GM12878 (cell line): Measurements from ENCODE around the gene EFTUD2. TPM values are rescaled to one million over a fixed set of nuclear protein-coding genes. Genes with fewer than 3 reads are reported as not detected.
A peak's percentile ranks its signal among the peaks of the same experiment; 100 is the strongest.

Source experiments
- ATAC-seq: fragments of 200-7000 bp; cut with Tn5 transposase; 3 replicates; pipeline ENCODE4 v1.9.1; 2020; ENCODE audit warnings: mild to moderate bottlenecking, moderate library complexity
- Bru-seq: library from RNA; stranded (reverse); fragments of 400-500 nt; gene quantifications from one replicate; lab custom pipeline; 2021; lab: Mats Ljungman, UMichigan
- BruChase-seq, 2 experiments: library from RNA; stranded (reverse); fragments of 400-500 nt; gene quantifications; one replicate each; lab custom pipeline; 2021; lab: Mats Ljungman, UMichigan
- BruUV-seq: library from RNA; stranded (reverse); fragments of 400-500 nt; replicated peaks from 2 replicates; lab custom pipeline; 2021; lab: Mats Ljungman, UMichigan
- CTCF ChIA-PET: fragments of 300-600 bp; sonication (Branson Sonifier 250); formaldehyde crosslinking; extraction: SDS; loops from one replicate; lab custom pipeline; 2021; ENCODE audit warnings: inconsistent platforms; lab: Yijun Ruan, JAX
- POLR2A ChIA-PET: fragments of 350-600 bp; formaldehyde crosslinking; extraction: SDS; loops from one replicate; lab custom pipeline; 2021; ENCODE audit warnings: inconsistent platforms; lab: Charles Lee
- RAD21 ChIA-PET: fragments of 300-600 bp; sonication (Branson Sonifier 250); formaldehyde crosslinking; loops from one replicate; lab custom pipeline; 2023; ENCODE audit warnings: antibody characterized with exemption; ENCODE audit not compliant: unreplicated experiment; lab: Charles Lee
- SMC1A ChIA-PET: fragments of 300-600 bp; sonication (Branson Sonifier 250); formaldehyde crosslinking; loops from one replicate; lab custom pipeline; 2023; ENCODE audit not compliant: unreplicated experiment, uncharacterized antibody; lab: Charles Lee
- DNase-seq: peaks from one replicate; pipeline ENCODE4 v3.0.0-alpha.2; 2011; ENCODE audit warnings: low read depth, low spot score
- FAIRE-seq: peaks from 3 replicates; lab custom pipeline; 2011; peaks lifted over from hg19 to GRCh38; lab: Jason Lieb, UNC
- H2AFZ ChIP-seq: 2 replicates; pipeline ENCODE4 v1.6.0; 2011; ENCODE audit warnings: low read depth, low read length, control low read depth; ENCODE audit not compliant: control insufficient read depth
- H3K27ac ChIP-seq: 2 replicates; pipeline ENCODE4 v1.5.1; 2011; ENCODE audit warnings: control low read depth; ENCODE audit not compliant: control insufficient read depth, insufficient read depth
- H3K27me3 ChIP-seq, 2 experiments: replicated peaks in 1 of 2; 2 replicates each; pipeline versions ENCODE4 v1.6.0 to v1.6.1; 2011; ENCODE audit warnings: low read length in 1 of 2; ENCODE audit not compliant: control insufficient read depth in 2 of 2, insufficient read depth in 2 of 2
- H3K36me3 ChIP-seq, 2 experiments: 2 replicates each; pipeline ENCODE4 v1.5.1; 2011; ENCODE audit warnings: low read length in 1 of 2; ENCODE audit not compliant: control insufficient read depth in 2 of 2, insufficient read depth in 2 of 2
- H3K4me1 ChIP-seq: 2 replicates; pipeline ENCODE4 v1.6.1; 2011; ENCODE audit warnings: mild to moderate bottlenecking, low read length, moderate library complexity, mixed read lengths; ENCODE audit not compliant: control insufficient read depth, insufficient read depth
- H3K4me2 ChIP-seq: 2 replicates; pipeline ENCODE4 v1.6.0; 2011; ENCODE audit warnings: control low read depth; ENCODE audit not compliant: control insufficient read depth, insufficient read depth
- H3K4me3 ChIP-seq: fragments of 200-600 bp; sonication (generic); 2 replicates; pipeline ENCODE4 v1.5.1; 2016
- H3K79me2 ChIP-seq: 2 replicates; pipeline ENCODE4 v1.6.0; 2011; ENCODE audit warnings: low read length; ENCODE audit not compliant: control insufficient read depth, insufficient read depth
- H3K9ac ChIP-seq: 2 replicates; pipeline ENCODE4 v1.8.0; 2011; ENCODE audit warnings: low read length, control low read depth, mixed read lengths; ENCODE audit not compliant: control insufficient read depth, insufficient read depth
- H3K9me3 ChIP-seq: replicated peaks from 3 replicates; pipeline ENCODE4 v1.5.1; 2011; ENCODE audit warnings: mild to moderate bottlenecking, low read length; ENCODE audit not compliant: control insufficient read depth, insufficient read depth
- H4K20me1 ChIP-seq: 2 replicates; pipeline ENCODE4 v1.6.0; 2011; ENCODE audit not compliant: control insufficient read depth, insufficient read depth
- BCLAF1 ChIP-seq: fragments of 450-650 bp; IDR thresholded peaks from 2 replicates; pipeline ENCODE4 v1.6.1; 2017; ENCODE audit warnings: antibody characterized with exemption, mild to moderate bottlenecking, moderate library complexity
- DPF2 ChIP-seq: fragments of 450-650 bp; IDR thresholded peaks from 2 replicates; pipeline ENCODE4 v1.6.1; 2017; ENCODE audit warnings: mild to moderate bottlenecking
- E2F4 ChIP-seq: IDR thresholded peaks from 2 replicates; pipeline ENCODE4 v1.6.1; 2012; ENCODE audit warnings: low read depth, low read length, improper control_type of control experiment
- EED ChIP-seq: sonication (generic); IDR thresholded peaks from 2 replicates; pipeline ENCODE4 v1.6.1; 2016; ENCODE audit warnings: antibody characterized with exemption, low read depth
- MTA2 ChIP-seq: fragments of 450-650 bp; IDR thresholded peaks from 2 replicates; pipeline ENCODE4 v1.6.1; 2016; ENCODE audit warnings: low read depth, mild to moderate bottlenecking, moderate library complexity
- NFIC ChIP-seq: IDR thresholded peaks from 2 replicates; pipeline ENCODE4 v1.6.1; 2012; ENCODE audit warnings: low read depth, mild to moderate bottlenecking, inconsistent platforms, low read length, moderate library complexity
- NFYA ChIP-seq: IDR thresholded peaks from 2 replicates; pipeline ENCODE4 v1.6.1; 2011; ENCODE audit warnings: low read depth, mild to moderate bottlenecking, low read length, improper control_type of control experiment, borderline replicate concordance
- POLR2A ChIP-seq: IDR thresholded peaks from 2 replicates; pipeline ENCODE4 v1.6.1; 2011; ENCODE audit warnings: low read depth, mild to moderate bottlenecking, low read length
- RAD21 ChIP-seq: IDR thresholded peaks from 2 replicates; pipeline ENCODE4 v1.6.1; 2011; ENCODE audit warnings: mild to moderate bottlenecking, low read depth, low read length, moderate library complexity; ENCODE audit not compliant: insufficient read depth
- RB1 ChIP-seq: fragments of 450-650 bp; formaldehyde crosslinking; IDR thresholded peaks from 2 replicates; pipeline ENCODE4 v1.6.1; 2017; ENCODE audit warnings: mild to moderate bottlenecking, borderline replicate concordance
- RUNX3 ChIP-seq: IDR thresholded peaks from 2 replicates; pipeline ENCODE4 v1.6.1; 2012; ENCODE audit warnings: low read length, inconsistent platforms
- SMAD5 ChIP-seq: IDR thresholded peaks from 2 replicates; pipeline ENCODE4 v1.6.1; 2016; ENCODE audit warnings: antibody characterized with exemption, low read depth
- SREBF2 ChIP-seq: IDR thresholded peaks from 2 replicates; pipeline ENCODE4 v1.6.1; 2012; ENCODE audit warnings: mild to moderate bottlenecking, low read length
- SUPT20H ChIP-seq: IDR thresholded peaks from 2 replicates; pipeline ENCODE4 v1.6.1; 2011; ENCODE audit warnings: low read depth, mild to moderate bottlenecking, low read length, moderate library complexity, borderline replicate concordance; ENCODE audit not compliant: control insufficient read depth
- WGBS: methylation state at CpG from one replicate; pipeline ENCODE4 v1.1.6; 2016; ENCODE audit warnings: low lambda C conversion rate; ENCODE audit not compliant: insufficient replicate concordance, insufficient coverage; ENCODE audit errors: missing lambda C conversion rate; 5-methylcytosine and 5-hydroxymethylcytosine counted together
- in situ Hi-C: fragments of 300-500 bp; cut with MboI; formaldehyde crosslinking; loops from 9 replicates; pipeline ENCODE4 v1.14.3; 2018; ENCODE audit warnings: mixed read lengths
- intact Hi-C: fragments of 100-400 bp; cut with micrococcal nuclease; formaldehyde crosslinking; loops from one replicate; pipeline ENCODE4 v1.14.2; 2022; ENCODE audit not compliant: unreplicated experiment
- long read RNA-seq, 2 experiments: library from polyadenylated mRNA; unstranded; transcript quantifications; one replicate each; pipeline ENCODE4 v2.0.0, GENCODE V29; 2019 to 2020
- polyA minus RNA-seq, 3 experiments: library from RNA; depleted of rRNA, polyadenylated mRNA; stranded (reverse); fragments of >200 nt; gene quantifications; 2 replicates each; pipeline ENCODE4 v1.2.3, GENCODE V29; 2011
- polyA plus RNA-seq, 11 experiments: library from polyadenylated mRNA; depleted of rRNA in 4 of 11; unstranded in 6 of 11; stranded (reverse) in 5 of 11; fragments of >200 nt; fragmentation: Nextera tagmentation in 4 of 11; fragmentation: Illumina TruSeq in 1 of 11; extraction: Ambion mirVana in 4 of 11; extraction: Trizol in 1 of 11; gene quantifications; 1 replicate in 1 of 11; 2 replicates in 10 of 11; pipeline versions ENCODE4 v1.2.1 to v1.2.3, GENCODE V29; 2011 to 2016; ENCODE audit warnings: inconsistent platforms in 2 of 11, missing spikeins in 2 of 11, low read depth in 1 of 11
- total RNA-seq, 4 experiments: library from RNA; depleted of rRNA in 3 of 4; stranded (reverse); fragments of >200 nt in 3 of 4; fragmentation: Illumina TruSeq in 1 of 4; extraction: Trizol in 1 of 4; gene quantifications; 2 replicates each; pipeline versions ENCODE4 v1.2.1 to v1.2.3, GENCODE V29; 2013 to 2021

Gene EFTUD2
- 345 and 489 TPM in 2 replicates for total RNA-seq (2013; cell fraction: nucleolus; rRNA removed)
- total RNA-seq (2014; rRNA removed) (92.0 and 98.1 TPM in 2 replicates), total RNA-seq (2014; rRNA removed; fragmentation: Illumina TruSeq; extraction: Trizol) (115 and 124 TPM in 2 replicates), total RNA-seq (2021) (154 and 159 TPM in 2 replicates), polyA plus RNA-seq (2011; rRNA removed) (198 and 251 TPM in 2 replicates), polyA plus RNA-seq (2014; fragmentation: Illumina TruSeq; extraction: Trizol) (128 and 156 TPM in 2 replicates), polyA plus RNA-seq (2014; fragmentation: Nextera tagmentation; extraction: Ambion mirVana) (10 to 100 TPM; 33.0 to 39.4 TPM), polyA plus RNA-seq (2014; rRNA removed) (114 and 115 TPM in 2 replicates), polyA plus RNA-seq (2016; fragmentation: Nextera tagmentation; extraction: Ambion mirVana) (100 to 1,000 TPM; 157 to 173 TPM), polyA minus RNA-seq (2011; rRNA and poly(A)+ RNA removed) (313 and 326 TPM in 2 replicates), Bru-seq, nascent RNA (percentile 81 among the genes with signal in this experiment), BruChase-seq, experiment 1, labeled RNA remaining after a 6-hour chase (percentile 87 among the genes with signal in this experiment), BruChase-seq, experiment 2, labeled RNA remaining after a 2-hour chase (percentile 82 among the genes with signal in this experiment)
- polyA plus RNA-seq (2011; ENCODE audit: low read depth) = 56.9 TPM
- 175 and 183 TPM in 2 replicates for polyA plus RNA-seq (2011; cell fraction: cytosol; rRNA removed)
- 184 and 284 TPM in 2 replicates for polyA plus RNA-seq (2011; cell fraction: nucleus; rRNA removed)
- polyA plus RNA-seq (2012) = 59.0 and 69.5 TPM in 2 replicates
- 54.5 and 63.2 TPM in 2 replicates for polyA minus RNA-seq (2011; cell fraction: cytosol; rRNA and poly(A)+ RNA removed)
- polyA minus RNA-seq (2011; cell fraction: nucleus; rRNA and poly(A)+ RNA removed) = 75.6 and 112 TPM in 2 replicates
- long read RNA-seq, experiment 1, full-length matches to known transcripts = 90 of 116 reads
- long read RNA-seq, experiment 1, partial matches to known transcripts = 19 of 116 reads
- long read RNA-seq, experiment 1, other reads (novel, unspliced or antisense) = 7 of 116 reads
- long read RNA-seq, experiment 2, full-length matches to known transcripts = 441 of 552 reads
- long read RNA-seq, experiment 2, partial matches to known transcripts = 93 of 552 reads
- long read RNA-seq, experiment 2, other reads (novel, unspliced or antisense) = 18 of 552 reads

GRCh38 chr17:44899074-44899782 is at the start of gene EFTUD2:
EFTUD2 (minus strand) TSS chr17:44899445; CDS start chr17:44894521, 4,924 bp downstream.
- H4K20me1 ChIP-seq = no peaks in the 10 kb centered on the region
- no peaks in the 10 kb centered on the region for H3K27me3 ChIP-seq
- DNase-seq = peak; percentile 71
- WGBS = under 1% methylated on average over 54 of the region's 54 CpGs
- H3K4me2 ChIP-seq = peak within 1 kb of the TSS; percentile 94
- peak within 1 kb of the TSS; percentile 87 for H3K9ac ChIP-seq
- peak within 1 kb of the TSS; percentile 99 for H2AFZ ChIP-seq
- peak within 1 kb of the TSS; percentile 97 for H3K27ac ChIP-seq
- FAIRE-seq = peak; percentile 89
- POLR2A ChIA-PET = interaction anchor here (0.9 to 1.5 kb wide), 8 partner anchors 15 to 249 kb away, joined by 3 to 6 read pairs (median 3); partner anchors contain the start of gene HEXIM1
- H3K4me1 ChIP-seq = peaks cover 3% of the 10 kb centered on the region; the same call in 1 of the 2 replicates
- RAD21 ChIA-PET = interaction anchor here (1.0 to 1.5 kb wide), 4 partner anchors 21 to 237 kb away, joined by 3 to 6 read pairs (median 4); partner anchors contain the start of gene ACBD4
- peak; percentile 91 for ATAC-seq
- H3K4me3 ChIP-seq = peak within 1 kb of the TSS; percentile 87
- SMC1A ChIA-PET = interaction anchor here (0.6 to 1.7 kb wide), 9 partner anchors 11 to 299 kb away, joined by 3 to 7 read pairs (median 3); partner anchors contain the start of gene GFAP
- H3K79me2 ChIP-seq = peaks cover 35% of the 10 kb centered on the region
- CTCF ChIA-PET = interaction anchor here (0.6 to 3.2 kb wide), 11 partner anchors 11 to 298 kb away, joined by 3 to 18 read pairs (median 5); no protein-coding TSS in a partner anchor
- H3K9me3 ChIP-seq = no peaks in the 10 kb centered on the region
- H3K36me3 ChIP-seq = peaks cover 0 to 3% of the 10 kb centered on the region in 2 experiments; a peak in 2 of 4 replicates
- in situ Hi-C loops (no loop called here), intact Hi-C loops (no loop called here)
- no TSS peak for BruUV-seq
- TF ChIP-seq MTA2 = peak; percentile 7; the same call in 1 of the 2 replicates
- TF ChIP-seq SUPT20H = no peak
- TF ChIP-seq NFYA = no peak
- no peak for TF ChIP-seq EED
- TF ChIP-seq RUNX3 = no peak; the same call in 1 of the 2 replicates
- TF ChIP-seq RB1 = peak; percentile 96; the same call in 1 of the 2 replicates
- TF ChIP-seq DPF2 = no peak; the same call in 1 of the 2 replicates
- no peak for TF ChIP-seq E2F4
- TF ChIP-seq BCLAF1 = no peak
- peak; percentile 90 for TF ChIP-seq SMAD5
- no peak for TF ChIP-seq NFIC
- TF ChIP-seq POLR2A = peak; percentile 96
- no peak for TF ChIP-seq RAD21
- no peak for TF ChIP-seq SREBF2
